SU-DHL-6 (cell line): ENCODE measurements around the gene PDRG1.

Experiments
- CTCF ChIP-seq: fragments of 200-600 bp; sonication (generic); IDR thresholded peaks from one replicate; pipeline ENCODE4 v1.5.1; 2017; ENCODE audit warnings: antibody characterized with exemption, mild to moderate bottlenecking, low read length, moderate library complexity; ENCODE audit not compliant: insufficient read depth, poor library complexity, severe bottlenecking
- EZH2phosphoT487 ChIP-seq: fragments of 200-600 bp; sonication (generic), shearing (Covaris generic); conservative IDR thresholded peaks from 2 replicates; pipeline ENCODE4 v1.6.1; 2018; ENCODE audit warnings: mild to moderate bottlenecking, antibody characterized with exemption, low read length, moderate library complexity, mixed read lengths

GRCh38 chr20:31922181-31922580 lies 29.7 kb downstream of the PDRG1 start:
- TF ChIP-seq CTCF (no peak), EZH2phosphoT487 (no peak)
